Measurements from ENCODE around the gene CEPT1. TPM values are rescaled to one million over a fixed set of nuclear protein-coding genes. Genes with fewer than 3 reads are reported as not detected.

CEPT1 gene
- polyA plus RNA-seq, 6 donors from 2014 or later, result 52.0 to 76.1 (median 65.8) TPM

DNA sequence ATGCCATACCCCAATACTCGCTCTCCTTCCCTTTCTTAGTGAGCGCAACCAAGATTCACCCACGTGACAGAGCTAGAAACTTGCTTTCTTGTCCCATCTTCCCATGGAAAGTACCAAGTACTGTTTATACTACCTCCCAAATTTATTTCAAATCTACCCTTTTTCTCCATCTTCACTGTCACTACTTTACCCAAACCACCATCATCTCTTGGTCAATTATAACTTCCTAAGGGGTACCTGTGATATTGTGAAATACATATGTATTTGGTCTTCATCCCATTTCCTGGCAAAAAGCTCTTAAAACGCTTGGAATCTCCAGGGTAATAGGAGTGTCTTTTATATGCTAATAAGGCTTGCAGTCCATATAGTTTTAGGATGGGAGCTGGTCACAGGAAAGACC lies 8.3 kb upstream of the CEPT1 start:
- H3K4me3 Mint-ChIP-seq, result peak overlapping the region; percentile 29 to 78 (median 64)
- DNase-seq, result no peak
- H3K36me3 Mint-ChIP-seq, result peaks cover 27 to 34% of the 10 kb centered on the region in 2 donors
- ATAC-seq (ENCODE audit: low read depth in 2 of 2), result no peak
- H3K9me3 Mint-ChIP-seq, result peaks cover 0 to 6% (median 2%) of the 10 kb centered on the region in 7 donors
- no peaks in the 10 kb centered on the region for H3K27me3 Mint-ChIP-seq
- peaks cover 49 to 93% (median 80%) of the 10 kb centered on the region in 3 donors for H3K4me1 Mint-ChIP-seq
- H3K27ac Mint-ChIP-seq, result peak overlapping the region; percentile 85 to 98 (median 96)

DNA sequence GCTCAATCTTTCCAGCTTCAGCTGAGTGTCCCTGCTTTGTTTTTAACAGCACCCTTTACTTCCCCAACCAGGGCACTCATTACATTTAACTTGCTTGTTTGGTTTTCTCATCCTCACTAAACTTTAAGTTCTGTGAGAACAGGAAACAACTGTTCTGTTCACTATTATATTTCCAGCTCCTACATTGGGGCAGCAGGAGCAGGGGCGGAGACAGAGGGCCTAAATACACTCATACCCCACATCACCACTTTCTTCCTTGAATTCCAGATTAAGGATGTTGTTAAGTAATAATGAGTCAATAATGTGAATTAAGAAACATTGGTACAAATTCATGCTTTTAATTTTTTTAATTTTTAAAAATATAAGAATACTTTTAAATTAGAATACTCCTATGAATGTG lies 6.2 kb upstream of the CEPT1 start:
- Mint-ChIP-seq H3K4me1 (peaks cover 51 to 91% (median 72%) of the 10 kb centered on the region in 3 donors), H3K4me3 (peak overlapping the region; percentile 54 to 82 (median 64)), H3K36me3 (peaks cover 21% of the 10 kb centered on the region in 2 donors), H3K9me3 (peaks cover 0 to 6% (median 2%) of the 10 kb centered on the region in 7 donors), H3K27me3 (no peaks in the 10 kb centered on the region), H3K27ac (peak overlapping the region; percentile 85 to 98 (median 96))
- no peak for ATAC-seq (ENCODE audit: low read depth in 2 of 2)
- DNase-seq, result no peak

DNA sequence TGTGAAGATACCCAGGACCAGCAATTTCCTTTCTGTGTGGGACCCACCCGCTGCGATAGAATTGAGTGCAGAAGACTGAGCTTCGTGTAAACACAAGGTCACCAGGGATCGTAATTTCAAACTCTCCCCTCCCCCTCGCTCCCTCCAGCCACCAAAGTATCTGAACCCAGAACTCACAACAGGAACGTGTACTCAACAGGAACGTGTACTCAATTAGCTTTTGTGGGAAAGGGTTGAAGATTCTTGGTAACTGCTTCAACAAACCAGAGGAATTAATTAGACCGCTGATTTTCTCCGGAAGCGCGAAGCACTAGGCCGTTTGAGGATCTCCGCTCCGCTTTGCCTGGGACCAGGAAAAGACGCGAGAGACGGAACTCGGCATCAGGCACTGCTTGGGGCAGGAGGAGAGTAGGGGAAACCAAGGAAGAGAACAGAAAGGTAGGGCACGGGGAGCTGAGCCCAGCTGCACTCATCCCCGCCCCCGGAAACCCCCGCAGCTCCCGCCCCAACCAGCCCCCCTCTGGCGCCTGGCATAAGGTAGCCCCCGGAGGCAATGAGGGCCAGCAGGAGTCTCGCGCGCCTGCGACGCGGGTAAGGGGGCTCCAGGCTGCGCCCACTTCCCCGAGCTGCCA lies 583 bp upstream of the CEPT1 start:
- H3K27ac Mint-ChIP-seq, result peak overlapping the region; percentile 96 to 100 (median 98)
- H3K27me3 Mint-ChIP-seq, result no peaks in the 10 kb centered on the region
- H3K4me1 Mint-ChIP-seq, result peaks cover 52 to 79% (median 66%) of the 10 kb centered on the region in 3 donors
- H3K36me3 Mint-ChIP-seq, result peaks cover 15 to 20% of the 10 kb centered on the region in 2 donors
- peak overlapping the region; percentile 92 to 100 (median 98) for H3K4me3 Mint-ChIP-seq
- DNase-seq, result no peak
- ATAC-seq (ENCODE audit: low read depth in 2 of 2), result peak; percentile 67 to 68
- H3K9me3 Mint-ChIP-seq, result no peaks in the 10 kb centered on the region

DNA sequence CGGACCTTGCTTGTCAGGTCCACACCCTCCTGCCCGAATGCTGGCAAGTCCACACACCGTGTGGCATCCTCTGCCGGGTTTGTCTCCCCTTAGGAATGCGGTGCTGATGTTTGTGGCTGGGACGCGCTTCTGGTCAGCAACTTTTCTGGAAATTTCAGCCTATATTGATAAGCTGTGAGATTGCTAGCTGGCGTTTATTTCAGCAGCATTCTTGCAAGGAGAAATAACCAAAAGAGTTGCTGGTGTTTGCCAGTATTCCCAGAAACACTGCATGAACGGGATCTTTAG lies 601 bp downstream of the CEPT1 start:
- Mint-ChIP-seq H3K27me3 (no peaks in the 10 kb centered on the region), H3K27ac (peak overlapping the region; percentile 68 to 100 (median 96)), H3K9me3 (no peaks in the 10 kb centered on the region), H3K4me1 (peaks cover 46 to 72% (median 58%) of the 10 kb centered on the region in 3 donors), H3K4me3 (peak overlapping the region; percentile 92 to 100 (median 98)), H3K36me3 (peaks cover 12 to 20% of the 10 kb centered on the region in 2 donors)
- DNase-seq (no peak), ATAC-seq (ENCODE audit: low read depth in 2 of 2) (no peak)

DNA sequence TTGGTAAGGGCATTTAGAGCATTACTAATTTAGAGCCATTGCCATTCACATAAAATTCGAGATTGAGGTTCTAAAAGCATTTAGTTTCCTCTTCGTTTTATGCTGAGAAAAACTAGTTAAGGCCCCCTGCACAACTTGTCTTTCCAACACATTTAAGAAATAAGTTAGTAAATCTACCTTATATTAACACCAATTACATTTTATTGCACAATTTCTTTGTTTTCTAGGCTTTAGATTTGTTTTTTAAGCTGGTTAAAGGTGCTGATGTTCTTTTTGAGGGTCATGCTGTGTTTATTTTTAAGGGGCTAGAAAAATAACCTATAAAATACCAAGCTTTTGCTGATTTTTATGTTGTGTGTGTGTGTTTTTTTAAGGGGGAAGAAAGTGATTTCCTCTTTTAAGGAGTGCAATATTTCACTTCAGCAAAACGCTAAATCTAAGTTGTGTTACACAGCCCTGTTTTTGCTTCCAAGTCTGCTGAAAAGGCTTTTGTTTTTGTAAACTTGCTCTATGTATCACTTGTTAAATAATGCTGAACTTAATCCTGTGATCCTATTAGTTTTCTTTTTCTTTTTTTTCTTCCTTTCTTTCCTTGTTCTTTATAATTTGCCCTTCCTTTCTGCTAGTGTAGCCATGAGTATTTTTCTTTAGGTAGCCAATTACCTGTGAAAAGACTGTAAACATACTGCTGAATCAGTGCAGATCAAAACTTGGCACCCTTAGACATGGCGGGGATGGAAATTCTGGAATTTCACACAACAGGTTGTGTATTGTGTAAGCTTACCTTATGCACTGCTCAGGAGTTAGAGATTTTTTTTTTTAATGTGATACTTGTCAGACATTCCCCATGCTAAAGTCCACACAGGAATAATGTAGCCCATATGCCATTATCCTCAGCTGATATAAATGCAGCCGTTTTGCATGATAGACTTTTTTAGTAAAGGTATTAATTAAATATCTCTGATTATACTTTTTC lies 1.5 kb downstream of the CEPT1 start:
- DNase-seq (no peak), ATAC-seq (ENCODE audit: low read depth in 2 of 2) (no peak)
- H3K4me3 Mint-ChIP-seq, result peak overlapping the region; percentile 92 to 100 (median 98)
- peaks cover 47 to 72% (median 58%) of the 10 kb centered on the region in 3 donors for H3K4me1 Mint-ChIP-seq
- peak overlapping the region; percentile 68 to 100 (median 95) for H3K27ac Mint-ChIP-seq
- H3K36me3 Mint-ChIP-seq, result peaks cover 6 to 29% of the 10 kb centered on the region in 2 donors
- H3K9me3 Mint-ChIP-seq, result no peaks in the 10 kb centered on the region
- no peaks in the 10 kb centered on the region for H3K27me3 Mint-ChIP-seq

DNA sequence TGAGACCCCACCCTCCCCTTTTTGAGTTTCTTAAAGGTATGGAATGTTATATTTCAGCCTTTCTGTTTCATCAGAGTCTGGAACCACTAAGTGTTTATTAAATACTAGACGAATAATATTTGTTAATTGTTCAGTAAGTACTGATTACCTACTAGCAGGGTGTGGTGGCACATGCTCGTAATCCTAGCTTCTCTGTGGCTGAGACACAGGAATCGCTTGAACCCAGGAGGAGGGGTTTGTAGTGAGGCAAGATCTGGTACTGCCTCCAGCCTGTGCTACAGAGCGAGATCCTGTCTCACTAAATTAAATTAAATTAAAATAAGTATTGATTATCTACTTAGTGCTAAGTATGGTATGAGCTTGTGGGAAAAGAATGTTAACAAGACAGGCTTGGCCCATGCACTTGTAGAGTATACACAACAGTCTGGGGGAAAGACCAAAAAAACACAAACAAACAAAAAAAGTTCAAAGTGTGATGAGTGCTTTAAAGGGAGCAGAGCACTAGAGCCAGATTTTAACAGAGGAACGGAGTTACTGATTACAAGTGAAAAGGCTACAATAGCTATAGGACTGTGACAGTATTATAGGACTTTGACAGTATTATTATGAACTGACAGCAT lies 2.4 kb downstream of the CEPT1 start:
- peaks cover 6 to 31% of the 10 kb centered on the region in 2 donors for H3K36me3 Mint-ChIP-seq
- H3K4me1 Mint-ChIP-seq, result peaks cover 53 to 73% (median 65%) of the 10 kb centered on the region in 3 donors
- no peaks in the 10 kb centered on the region for H3K27me3 Mint-ChIP-seq
- ATAC-seq (ENCODE audit: low read depth in 2 of 2) (no peak), DNase-seq (no peak)
- H3K4me3 Mint-ChIP-seq, result peak overlapping the region; percentile 38 to 100 (median 94)
- peak overlapping the region in 5 of 6 donors; percentile 4 to 96 (median 69) for H3K27ac Mint-ChIP-seq
- H3K9me3 Mint-ChIP-seq, result no peaks in the 10 kb centered on the region

DNA sequence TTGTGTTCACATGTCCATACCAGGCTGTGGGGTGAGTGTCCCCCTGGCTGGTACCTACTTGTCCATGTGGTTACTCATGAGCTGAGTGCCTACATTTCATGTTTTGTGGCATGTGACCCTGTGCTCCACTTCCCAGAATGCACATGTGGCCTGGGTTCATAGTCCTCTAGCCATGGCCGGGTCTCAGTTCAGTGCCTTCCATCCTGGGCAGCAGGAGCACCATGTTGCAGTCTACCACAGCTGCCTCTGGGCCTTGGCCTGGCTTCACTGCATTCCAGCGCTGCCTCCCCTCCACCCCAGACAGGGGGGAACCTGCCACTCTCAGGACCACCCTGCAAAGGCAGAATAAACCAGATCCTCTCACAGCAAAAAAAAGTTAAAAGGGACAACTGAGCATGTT lies 5.5 kb downstream of the CEPT1 start:
- Mint-ChIP-seq H3K36me3 (peaks cover 27 to 34% of the 10 kb centered on the region in 2 donors), H3K9me3 (no peaks in the 10 kb centered on the region), H3K4me3 (peak overlapping the region in 3 of 8 donors; percentile 40 to 57 (median 45)), H3K27me3 (no peaks in the 10 kb centered on the region), H3K27ac (peak overlapping the region; percentile 11 to 90 (median 54)), H3K4me1 (peaks cover 57 to 78% (median 76%) of the 10 kb centered on the region in 3 donors)
- ATAC-seq (ENCODE audit: low read depth in 2 of 2) (no peak), DNase-seq (no peak)

DNA sequence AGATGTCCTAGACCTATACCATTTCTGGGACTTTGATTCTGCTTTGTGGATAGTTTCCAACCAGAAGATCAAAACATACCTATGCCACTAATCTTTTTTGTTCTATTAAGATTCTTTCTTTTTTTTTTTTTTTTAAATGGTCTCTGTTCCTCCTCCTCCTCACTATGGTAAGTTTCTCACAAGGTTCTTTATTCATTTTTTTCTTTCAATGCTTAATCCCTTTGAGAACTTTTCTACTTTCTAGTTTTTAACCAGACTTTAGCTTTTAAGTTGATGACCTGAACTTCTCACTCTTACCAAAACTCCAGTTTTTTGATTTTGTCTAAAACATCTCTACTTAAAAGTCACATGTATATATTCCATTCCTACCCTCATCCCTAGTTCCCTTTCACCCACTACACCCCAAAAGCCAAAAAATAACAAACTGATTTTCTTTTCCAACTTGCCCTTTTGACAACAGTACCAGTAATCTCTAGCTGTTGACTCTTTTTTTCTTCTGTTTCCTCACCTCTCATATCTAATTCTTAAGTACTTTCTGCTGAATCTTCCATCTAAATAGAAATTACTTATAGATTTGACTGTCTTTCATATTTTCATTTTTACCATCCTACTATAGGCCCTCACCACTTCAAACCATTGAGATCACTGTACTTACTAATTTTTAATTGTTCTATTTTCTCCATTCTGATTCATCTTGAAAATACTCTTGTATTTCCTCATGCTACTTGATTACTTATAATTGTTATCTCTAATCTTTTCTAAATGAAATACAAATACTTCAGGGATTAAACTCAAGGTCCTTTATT lies 6.1 kb downstream of the CEPT1 start:
- peak overlapping the region in 5 of 8 donors; percentile 20 to 57 (median 45) for H3K4me3 Mint-ChIP-seq
- H3K36me3 Mint-ChIP-seq, result peaks cover 27 to 34% of the 10 kb centered on the region in 2 donors
- DNase-seq, result no peak
- ATAC-seq (ENCODE audit: low read depth in 2 of 2), result no peak
- H3K27ac Mint-ChIP-seq, result peak overlapping the region; percentile 11 to 90 (median 77)
- H3K4me1 Mint-ChIP-seq, result peaks cover 57 to 79% (median 78%) of the 10 kb centered on the region in 3 donors
- no peaks in the 10 kb centered on the region for H3K27me3 Mint-ChIP-seq
- H3K9me3 Mint-ChIP-seq, result no peaks in the 10 kb centered on the region

DNA sequence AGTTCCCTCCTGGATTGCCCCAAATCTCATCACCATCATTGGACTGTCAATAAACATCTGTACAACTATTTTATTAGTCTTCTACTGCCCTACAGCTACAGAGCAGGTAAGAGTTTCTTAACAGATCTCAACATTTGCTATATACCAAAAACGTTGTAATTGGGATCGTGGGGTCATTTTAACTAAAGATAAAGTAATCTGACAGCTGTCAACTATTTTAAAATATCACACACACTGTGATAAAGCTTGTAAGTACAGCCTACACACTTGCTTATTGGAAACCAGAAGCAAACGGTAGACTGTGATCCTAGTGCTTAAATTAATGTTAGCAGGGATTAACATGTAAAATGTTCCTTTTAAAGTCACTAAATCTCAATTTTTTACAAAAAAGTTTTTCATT lies 7.9 kb downstream of the CEPT1 start:
- Mint-ChIP-seq H3K9me3 (no peaks in the 10 kb centered on the region), H3K27ac (peak overlapping the region in 1 of 6 donors; percentile 65), H3K4me3 (peak overlapping the region in 1 of 8 donors; percentile 17), H3K4me1 (peaks cover 59 to 79% (median 78%) of the 10 kb centered on the region in 3 donors), H3K36me3 (peaks cover 30 to 34% of the 10 kb centered on the region in 2 donors), H3K27me3 (no peaks in the 10 kb centered on the region)
- DNase-seq, result no peak
- ATAC-seq (ENCODE audit: low read depth in 2 of 2), result no peak

DNA sequence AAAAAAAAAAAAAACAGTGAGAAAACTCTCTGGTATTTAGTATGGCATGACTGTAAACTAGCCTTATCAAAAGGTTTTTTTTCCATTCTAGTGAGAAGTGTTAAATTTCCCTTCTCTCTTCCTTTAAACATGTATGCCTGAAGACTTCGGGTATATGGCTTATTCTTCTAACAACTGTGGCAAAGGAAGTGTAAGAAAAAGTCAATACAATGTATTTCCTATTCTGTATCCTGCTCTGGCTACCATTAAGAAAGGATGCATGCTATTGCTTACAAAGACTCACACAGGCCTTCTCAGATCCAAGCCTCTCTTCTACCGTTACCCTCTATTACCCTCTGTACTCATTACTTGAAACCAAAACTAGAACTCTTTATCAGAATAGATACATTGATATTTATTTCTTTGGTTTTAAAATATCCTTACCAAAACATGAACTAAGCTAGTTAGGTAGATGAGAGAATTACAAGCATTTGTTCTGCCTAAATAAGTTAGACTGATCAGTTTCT lies 8.4 kb downstream of the CEPT1 start:
- H3K27ac Mint-ChIP-seq, result peak overlapping the region in 3 of 6 donors; percentile 63 to 85 (median 76)
- no peaks in the 10 kb centered on the region for H3K9me3 Mint-ChIP-seq
- DNase-seq, result no peak
- H3K4me1 Mint-ChIP-seq, result peaks cover 60 to 79% (median 78%) of the 10 kb centered on the region in 3 donors
- H3K4me3 Mint-ChIP-seq, result peak overlapping the region in 3 of 8 donors; percentile 22 to 70 (median 31)
- ATAC-seq (ENCODE audit: low read depth in 2 of 2), result peak in 1 of 2 donors; percentile 37
- no peaks in the 10 kb centered on the region for H3K27me3 Mint-ChIP-seq
- peaks cover 35 to 38% of the 10 kb centered on the region in 2 donors for H3K36me3 Mint-ChIP-seq

DNA sequence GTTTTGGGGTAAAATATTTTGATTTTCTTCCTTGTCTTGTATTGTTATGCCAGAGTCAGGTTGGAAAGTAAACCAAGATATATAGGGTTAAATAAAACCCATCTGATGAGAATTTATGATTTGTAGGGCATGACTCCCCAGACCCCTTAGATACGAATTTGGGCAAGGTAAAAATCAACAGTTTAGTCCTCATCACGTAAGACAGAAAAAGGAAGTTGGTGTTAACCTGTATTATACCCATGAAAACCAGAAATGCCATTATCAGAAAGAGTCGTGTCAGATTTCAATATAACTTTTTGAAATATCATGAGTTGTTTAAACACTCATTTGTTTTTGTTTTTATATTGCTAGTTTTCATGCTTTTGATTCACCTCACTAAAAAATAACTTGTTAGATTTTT lies 11.8 kb downstream of the CEPT1 start:
- DNase-seq, result no peak
- Mint-ChIP-seq H3K27me3 (no peaks in the 10 kb centered on the region), H3K36me3 (peaks cover 41 to 53% of the 10 kb centered on the region in 2 donors), H3K27ac (peak overlapping the region; percentile 56 to 91 (median 87)), H3K4me3 (peak overlapping the region; percentile 6 to 82 (median 64)), H3K4me1 (peaks cover 72 to 84% (median 78%) of the 10 kb centered on the region in 3 donors), H3K9me3 (no peaks in the 10 kb centered on the region)
- ATAC-seq (ENCODE audit: low read depth in 2 of 2), result peak in 1 of 2 donors; percentile 58
